ENCODE results near the gene MUCL1. TPM values are rescaled to one million over a fixed set of nuclear protein-coding genes. Genes with fewer than 3 reads are reported as not detected.

MUCL1 gene
- total RNA-seq (2021) = not detected in 2 replicates
- long read RNA-seq = 0 reads

- H2BK120ac ChIP-seq (ENCODE audit: low read depth, low read length, poor library complexity, severe bottlenecking) = no peak within 1 kb of the TSS
- TF ChIP-seq CTCF (conservative IDR thresholded peaks at IDR 0.05) = peak; percentile 88
- no peak within 1 kb of the TSS for H3K27ac Mint-ChIP-seq
Measured at GRCh38 chr12:54853933-54854538, at the start of gene MUCL1. Gene MUCL1 (plus strand): TSS chr12:54854516. CDS start chr12:54854583, 67 bp downstream.

More at GRCh38 chr12:54853933-54854538, at the start of gene MUCL1:
- no peak within 1 kb of the TSS for H3K4me2 ChIP-seq (ENCODE audit: insufficient read depth, insufficient read length, low read length)
- peaks cover 6% of the 10 kb centered on the region; the same call in 1 of the 2 replicates for H3K27me3 ChIP-seq (ENCODE audit: insufficient read depth, low read length)
- no peak within 1 kb of the TSS for H3K27ac ChIP-seq (ENCODE audit: insufficient read length, low read depth, low read length)
- no peak within 1 kb of the TSS for H2BK5ac ChIP-seq (ENCODE audit: insufficient read length, low read length)
- Mint-ChIP-seq H3K36me3 (ENCODE audit: insufficient read depth in 1 of 3, low read depth in 3 of 3) (no peaks in the 10 kb centered on the region), H3K27me3 (ENCODE audit: low read depth) (peaks cover 36% of the 10 kb centered on the region), H3K4me3 (no peak within 1 kb of the TSS), H3K4me1 (peaks cover 0 to 3% of the 10 kb centered on the region in 2 experiments; a peak in 2 of 4 replicates), H3K9me3 (no peaks in the 10 kb centered on the region; a peak in 2 of 5 replicates)
- no peak within 1 kb of the TSS for H3K4ac ChIP-seq (ENCODE audit: low read depth, low read length)
- H4K8ac ChIP-seq (replicated peaks; ENCODE audit: insufficient read length, low read depth, low read length) = no peak within 1 kb of the TSS
- no peaks in the 10 kb centered on the region for H3K79me1 ChIP-seq (ENCODE audit: insufficient read depth, low read depth, low read length, poor library complexity, severe bottlenecking)
- no peak within 1 kb of the TSS for H3K9ac ChIP-seq (ENCODE audit: extremely low read depth, insufficient read length, low read length)
- H3K14ac ChIP-seq (ENCODE audit: insufficient read depth, low read length) = no peak within 1 kb of the TSS
- H3K56ac ChIP-seq (ENCODE audit: insufficient read length, low read depth, low read length) = no peak within 1 kb of the TSS
- DNase-seq = peak; percentile 84
- no CpG with 5 or more reads among the region's 6 CpGs for WGBS (ENCODE audit: extremely low coverage, insufficient read length, low lambda C conversion rate)
- no peaks in the 10 kb centered on the region for H3K79me2 ChIP-seq (ENCODE audit: insufficient read depth, low read length)
- H4K20me1 ChIP-seq (ENCODE audit: control insufficient read depth, insufficient read depth, insufficient read length) = no peaks in the 10 kb centered on the region
- H3K18ac ChIP-seq (ENCODE audit: insufficient read length, low read depth, low read length) = no peak within 1 kb of the TSS
- H3T11ph ChIP-seq (ENCODE audit: low read length) = no peak within 1 kb of the TSS
- no peak within 1 kb of the TSS for H2AFZ ChIP-seq (ENCODE audit: low read length)
- no peak within 1 kb of the TSS for H2BK20ac ChIP-seq (ENCODE audit: low read depth, low read length, poor library complexity, severe bottlenecking)
- no peak within 1 kb of the TSS for H2BK15ac ChIP-seq (ENCODE audit: low read depth, low read length)
- no peak within 1 kb of the TSS for H2BK12ac ChIP-seq (ENCODE audit: insufficient read length, low read depth, low read length)
- H4K91ac ChIP-seq (ENCODE audit: insufficient read length, low read depth, low read length) = no peak within 1 kb of the TSS
- no peak within 1 kb of the TSS for H4K5ac ChIP-seq (ENCODE audit: insufficient read length, low read depth, low read length)
- H2AK5ac ChIP-seq (ENCODE audit: insufficient read length, low read length) = no peak within 1 kb of the TSS
- H3K23ac ChIP-seq (ENCODE audit: insufficient read length, low read depth, low read length) = no peak within 1 kb of the TSS
- H3K9me3 ChIP-seq (ENCODE audit: control insufficient read depth, low read depth, low read length) = no peaks in the 10 kb centered on the region
- no peaks in the 10 kb centered on the region for H3K23me2 ChIP-seq (ENCODE audit: insufficient read length, low read depth, low read length, poor library complexity, severe bottlenecking)
- no peaks in the 10 kb centered on the region for H3K4me1 ChIP-seq (ENCODE audit: insufficient read depth, low read length)
